PFSK-1 (cell line): ENCODE results near the gene RAP1GAP.

Source experiments
- FOXP2 ChIP-seq: optimal IDR thresholded peaks from 2 replicates; pipeline ENCODE3; 2011; ENCODE audit warnings: borderline replicate concordance, control low read depth, inconsistent platforms; ENCODE audit not compliant: insufficient read depth; ENCODE audit errors: extremely low read length, extremely low read depth
- POLR2AphosphoS5 ChIP-seq: IDR thresholded peaks from 2 replicates; pipeline ENCODE4 v1.6.1; 2012; ENCODE audit warnings: low read depth, mild to moderate bottlenecking, control low read depth, low read length, moderate library complexity
- SIN3A ChIP-seq: IDR thresholded peaks from 2 replicates; pipeline ENCODE4 v1.6.1; 2012; ENCODE audit warnings: mild to moderate bottlenecking, low read length, moderate library complexity, borderline replicate concordance; ENCODE audit not compliant: insufficient read depth
- TAF1 ChIP-seq: IDR thresholded peaks from 2 replicates; pipeline ENCODE4 v1.6.1; 2012; ENCODE audit warnings: low read length, control low read depth, borderline replicate concordance; ENCODE audit not compliant: insufficient read depth
- TF ChIP-seq, protein P1 (sequence below), 2 experiments: IDR thresholded peaks; 2 replicates each; pipeline versions ENCODE4 v1.6.1 to v1.8.0; 2011 to 2012; ENCODE audit warnings: low read depth in 2 of 2, low read length in 2 of 2, control low read depth in 1 of 2, inconsistent platforms in 1 of 2, mild to moderate bottlenecking in 1 of 2, moderate library complexity in 1 of 2; ENCODE audit not compliant: insufficient read depth in 1 of 2

RAP1GAP gene

DNA sequence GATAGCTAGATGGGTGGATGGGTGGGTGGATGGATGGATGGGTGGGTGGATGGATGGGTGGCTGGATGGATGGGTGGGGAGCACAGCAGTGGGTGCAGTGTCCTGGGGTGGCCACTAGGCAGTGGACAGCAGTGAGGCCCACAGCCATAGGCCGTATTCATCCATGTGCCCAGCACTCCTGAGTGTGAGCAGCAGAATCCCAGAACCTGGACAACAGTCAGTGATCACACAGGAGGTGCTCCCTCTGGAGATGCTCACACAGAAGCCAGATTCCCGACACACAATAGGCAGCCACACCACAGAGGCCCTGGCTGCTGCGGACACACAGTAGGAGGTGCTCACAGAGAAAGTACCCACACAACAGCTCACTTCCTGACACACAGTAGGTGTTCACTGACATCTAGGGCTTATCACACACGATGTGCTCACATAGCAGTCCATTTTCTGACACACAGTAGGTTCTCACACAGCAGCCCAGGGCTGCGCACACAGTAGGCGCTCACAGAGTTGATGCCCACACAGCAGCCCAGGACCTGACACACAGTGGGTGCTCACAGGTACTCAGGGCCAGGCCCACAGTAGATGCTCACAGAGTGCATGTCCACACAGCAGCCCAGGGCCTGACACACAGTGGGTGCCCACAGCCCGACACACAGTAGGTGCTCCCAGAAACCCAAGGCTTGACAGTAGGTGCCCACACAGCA is 64.0 kb downstream of the RAP1GAP start:
- TF ChIP-seq SIN3A, result no peak
- TF ChIP-seq FOXP2, result no peak
- TF ChIP-seq, protein P1, sequence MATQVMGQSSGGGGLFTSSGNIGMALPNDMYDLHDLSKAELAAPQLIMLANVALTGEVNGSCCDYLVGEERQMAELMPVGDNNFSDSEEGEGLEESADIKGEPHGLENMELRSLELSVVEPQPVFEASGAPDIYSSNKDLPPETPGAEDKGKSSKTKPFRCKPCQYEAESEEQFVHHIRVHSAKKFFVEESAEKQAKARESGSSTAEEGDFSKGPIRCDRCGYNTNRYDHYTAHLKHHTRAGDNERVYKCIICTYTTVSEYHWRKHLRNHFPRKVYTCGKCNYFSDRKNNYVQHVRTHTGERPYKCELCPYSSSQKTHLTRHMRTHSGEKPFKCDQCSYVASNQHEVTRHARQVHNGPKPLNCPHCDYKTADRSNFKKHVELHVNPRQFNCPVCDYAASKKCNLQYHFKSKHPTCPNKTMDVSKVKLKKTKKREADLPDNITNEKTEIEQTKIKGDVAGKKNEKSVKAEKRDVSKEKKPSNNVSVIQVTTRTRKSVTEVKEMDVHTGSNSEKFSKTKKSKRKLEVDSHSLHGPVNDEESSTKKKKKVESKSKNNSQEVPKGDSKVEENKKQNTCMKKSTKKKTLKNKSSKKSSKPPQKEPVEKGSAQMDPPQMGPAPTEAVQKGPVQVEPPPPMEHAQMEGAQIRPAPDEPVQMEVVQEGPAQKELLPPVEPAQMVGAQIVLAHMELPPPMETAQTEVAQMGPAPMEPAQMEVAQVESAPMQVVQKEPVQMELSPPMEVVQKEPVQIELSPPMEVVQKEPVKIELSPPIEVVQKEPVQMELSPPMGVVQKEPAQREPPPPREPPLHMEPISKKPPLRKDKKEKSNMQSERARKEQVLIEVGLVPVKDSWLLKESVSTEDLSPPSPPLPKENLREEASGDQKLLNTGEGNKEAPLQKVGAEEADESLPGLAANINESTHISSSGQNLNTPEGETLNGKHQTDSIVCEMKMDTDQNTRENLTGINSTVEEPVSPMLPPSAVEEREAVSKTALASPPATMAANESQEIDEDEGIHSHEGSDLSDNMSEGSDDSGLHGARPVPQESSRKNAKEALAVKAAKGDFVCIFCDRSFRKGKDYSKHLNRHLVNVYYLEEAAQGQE (IDR thresholded peaks at IDR 0.05; ENCODE audit: insufficient read depth in 1 of 2, low read depth in 2 of 2, low read length in 2 of 2), result no peak

DNA sequence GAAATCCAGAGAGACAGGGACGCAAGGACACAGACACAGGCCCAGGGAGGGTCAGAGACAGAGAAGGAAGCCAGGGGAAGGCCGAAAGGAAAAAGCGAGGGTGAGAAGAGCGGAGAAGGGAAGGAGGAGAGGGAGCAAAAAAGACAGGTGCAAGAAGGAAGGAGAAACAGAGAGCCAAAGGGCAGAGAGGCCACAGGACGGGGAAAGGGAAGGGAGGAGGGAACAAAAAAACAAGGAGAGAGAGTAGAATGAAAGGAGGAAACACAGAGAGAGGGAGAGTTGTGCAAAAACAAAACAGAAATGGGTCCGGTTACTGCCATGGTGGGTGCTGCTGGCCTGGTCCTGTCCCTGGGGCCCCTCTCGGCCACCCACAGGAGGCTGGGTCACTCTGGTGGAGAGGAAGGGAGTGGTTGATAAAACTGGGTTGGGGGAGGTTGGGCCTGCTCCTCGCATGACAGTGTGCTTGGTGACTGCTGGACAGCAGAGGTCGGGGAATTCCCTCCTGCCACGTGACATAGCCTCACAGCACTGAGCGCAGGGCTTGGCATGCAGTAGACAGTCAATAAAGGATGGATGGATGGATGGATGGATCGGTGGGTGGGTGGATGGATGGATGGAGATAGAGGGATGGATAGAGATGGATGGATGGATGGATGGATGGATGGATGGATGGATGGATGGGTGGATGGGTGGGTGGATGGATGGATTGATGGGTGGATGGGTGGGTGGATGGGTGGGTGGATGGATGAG is 64.8 kb downstream of the RAP1GAP start:
- TF ChIP-seq FOXP2 (no peak), TAF1 (no peak)

DNA sequence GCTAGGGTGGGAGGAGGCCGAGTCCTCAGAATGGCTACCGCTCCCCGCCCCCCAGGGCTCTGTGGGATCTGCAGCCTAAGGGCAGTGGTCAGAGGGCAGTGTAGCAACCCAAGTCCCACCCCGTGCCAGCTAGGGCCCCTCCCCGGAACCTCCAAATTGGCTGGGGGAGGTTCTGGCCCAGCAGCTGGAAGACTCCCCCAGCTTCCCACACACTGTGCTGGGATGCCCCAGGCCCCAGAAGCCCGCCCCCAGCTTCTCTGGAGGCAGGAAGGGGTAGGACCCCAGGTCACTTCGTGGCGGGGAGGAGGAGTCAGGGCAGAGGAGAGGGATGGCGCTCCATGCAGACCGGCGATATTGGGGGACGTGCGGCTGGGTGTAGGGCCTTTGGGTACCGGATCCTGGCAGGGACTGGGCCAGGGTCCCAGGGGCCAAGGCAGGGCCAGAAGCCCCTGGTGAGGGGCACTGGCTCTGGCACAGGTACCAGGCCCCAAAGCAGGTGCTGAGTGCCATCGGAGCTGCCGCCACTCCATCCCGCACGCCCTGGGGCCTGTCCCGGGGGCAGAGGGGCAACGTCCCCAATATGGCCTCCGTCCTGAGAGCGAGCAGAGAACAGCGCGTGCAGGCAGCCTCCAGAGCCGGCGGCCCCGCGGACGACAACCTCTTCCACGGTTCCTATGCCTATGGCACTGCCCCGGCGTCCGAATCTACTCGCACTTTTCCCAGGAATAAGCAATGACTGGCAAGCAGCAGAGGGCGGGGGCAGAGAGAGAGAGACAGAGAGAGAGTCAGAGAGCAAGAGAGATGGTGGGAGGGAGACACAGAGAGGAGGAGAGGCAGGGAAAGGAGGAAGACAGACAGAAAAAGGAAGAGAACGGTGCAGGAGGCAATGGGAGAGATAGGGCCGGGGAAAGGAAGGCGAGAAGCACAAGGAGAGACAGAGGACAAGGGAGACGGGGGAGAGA is 65.7 kb downstream of the RAP1GAP start:
- TF ChIP-seq, protein P1 (IDR thresholded peaks at IDR 0.05; ENCODE audit: insufficient read depth in 1 of 2, low read depth in 2 of 2, low read length in 2 of 2), result no peak
- no peak for TF ChIP-seq FOXP2

DNA sequence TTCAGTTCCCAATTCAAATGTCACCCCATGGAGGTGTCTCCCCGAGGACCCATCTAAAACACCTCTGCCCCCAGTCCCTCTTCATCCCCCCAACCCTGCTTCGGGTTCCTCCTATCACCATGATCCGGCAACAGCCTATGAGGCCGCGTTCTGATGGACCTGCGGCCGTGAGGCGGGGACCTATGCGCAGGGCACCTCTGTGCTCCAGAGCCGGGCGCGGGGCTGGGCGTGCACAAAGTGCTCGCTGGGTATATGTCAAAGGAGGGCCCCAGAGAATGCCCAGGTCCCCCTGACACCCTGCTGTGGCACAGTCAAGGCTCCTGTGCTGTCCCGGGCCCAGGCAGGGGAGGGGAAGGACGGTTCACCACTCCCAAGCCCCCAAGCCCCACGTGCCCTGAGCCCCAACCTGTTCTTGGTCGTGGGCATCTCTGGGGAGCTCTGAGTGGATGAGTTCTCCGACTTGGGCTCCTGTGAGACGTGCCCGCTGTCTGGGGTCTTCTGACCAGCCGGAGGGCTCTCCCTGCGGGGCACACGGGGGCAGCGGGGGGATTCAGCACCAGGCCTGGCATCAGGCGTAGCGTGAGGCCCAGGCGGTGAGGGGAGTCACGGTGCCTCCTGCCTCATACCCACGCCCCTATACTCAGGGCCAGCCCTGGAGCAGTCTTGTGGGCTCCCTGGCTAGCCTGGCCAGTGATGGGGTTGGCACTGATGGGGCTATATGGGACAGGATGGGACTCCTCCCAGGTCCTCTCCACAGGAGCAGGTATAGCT is 67.7 kb downstream of the RAP1GAP start:
- TF ChIP-seq SIN3A, result no peak
- no peak for TF ChIP-seq FOXP2
- TF ChIP-seq POLR2AphosphoS5, result no peak
- TF ChIP-seq TAF1, result no peak
- TF ChIP-seq, protein P1 (IDR thresholded peaks at IDR 0.05; ENCODE audit: insufficient read depth in 1 of 2, low read depth in 2 of 2, low read length in 2 of 2), result no peak

DNA sequence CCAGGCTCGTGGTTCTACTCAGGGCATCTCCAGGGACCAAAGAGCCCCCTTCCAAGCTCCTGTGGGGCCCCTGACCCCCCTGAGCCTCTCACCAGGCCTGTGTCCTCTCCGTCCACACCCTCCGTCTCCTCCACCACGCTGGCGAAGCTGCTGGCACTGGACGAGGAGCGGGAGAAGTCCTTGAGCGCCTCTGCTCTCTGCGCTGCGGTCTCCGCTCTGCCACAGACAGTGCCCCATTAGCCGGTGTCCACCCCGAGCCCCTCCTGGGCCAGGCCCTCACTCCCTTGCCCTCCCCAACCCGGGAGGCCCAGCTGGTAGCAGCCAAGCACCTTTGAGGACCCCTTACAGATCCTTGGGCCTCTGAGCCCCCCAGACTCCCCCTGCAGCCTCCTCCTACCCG is 69.8 kb downstream of the RAP1GAP start:
- TF ChIP-seq, protein P1 (IDR thresholded peaks at IDR 0.05; ENCODE audit: insufficient read depth in 1 of 2, low read depth in 2 of 2, low read length in 2 of 2), result no peak
- TF ChIP-seq FOXP2 (no peak), POLR2AphosphoS5 (no peak), SIN3A (no peak), TAF1 (no peak)
